NCI-H1105 (cell line): Measurements from ENCODE around the gene TRNP1.

Experiments used
- DNase-seq: peaks from one replicate; lab custom pipeline; 2025; lab: John Stamatoyannopoulos, UW

Gene TRNP1

DNA sequence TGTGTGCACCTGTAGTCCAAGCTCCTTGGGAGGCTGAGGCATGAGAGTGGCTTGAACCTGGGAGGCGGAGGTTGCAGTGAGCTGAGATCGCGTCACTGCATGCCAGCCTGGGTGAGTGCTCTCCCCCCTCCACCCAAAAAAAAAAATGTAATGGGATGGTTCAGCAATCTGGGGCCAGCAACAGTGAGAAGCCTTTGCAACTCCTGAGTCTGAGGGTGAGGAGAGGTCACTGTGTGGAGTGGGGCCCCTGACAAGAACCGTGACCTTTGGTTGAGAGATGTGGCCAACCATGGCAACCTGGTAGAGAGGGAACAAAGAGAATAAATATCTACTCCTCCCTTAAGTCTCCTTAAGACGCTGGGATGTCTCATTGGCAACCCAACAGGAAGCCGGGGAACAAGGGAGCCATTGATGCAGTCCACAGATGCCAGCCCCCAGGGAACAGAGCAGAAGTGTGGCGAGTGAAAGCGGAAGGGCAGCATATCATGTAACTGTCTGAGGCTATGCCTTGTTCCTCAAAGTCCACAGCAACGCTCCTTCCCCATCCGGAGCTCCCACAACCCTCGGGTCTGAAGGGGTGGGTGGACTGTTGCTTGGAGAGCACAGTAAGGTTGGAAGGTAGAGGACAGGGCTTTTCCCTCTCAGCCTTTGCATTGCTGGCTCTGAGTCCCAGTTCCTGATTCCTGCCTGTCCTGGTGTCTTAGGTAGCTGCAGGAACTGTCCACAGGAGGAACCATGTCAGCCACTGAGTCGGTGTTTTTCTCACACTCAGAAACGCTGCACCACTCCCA, 8.3 kb downstream of the TRNP1 start:
- no peak for DNase-seq

DNA sequence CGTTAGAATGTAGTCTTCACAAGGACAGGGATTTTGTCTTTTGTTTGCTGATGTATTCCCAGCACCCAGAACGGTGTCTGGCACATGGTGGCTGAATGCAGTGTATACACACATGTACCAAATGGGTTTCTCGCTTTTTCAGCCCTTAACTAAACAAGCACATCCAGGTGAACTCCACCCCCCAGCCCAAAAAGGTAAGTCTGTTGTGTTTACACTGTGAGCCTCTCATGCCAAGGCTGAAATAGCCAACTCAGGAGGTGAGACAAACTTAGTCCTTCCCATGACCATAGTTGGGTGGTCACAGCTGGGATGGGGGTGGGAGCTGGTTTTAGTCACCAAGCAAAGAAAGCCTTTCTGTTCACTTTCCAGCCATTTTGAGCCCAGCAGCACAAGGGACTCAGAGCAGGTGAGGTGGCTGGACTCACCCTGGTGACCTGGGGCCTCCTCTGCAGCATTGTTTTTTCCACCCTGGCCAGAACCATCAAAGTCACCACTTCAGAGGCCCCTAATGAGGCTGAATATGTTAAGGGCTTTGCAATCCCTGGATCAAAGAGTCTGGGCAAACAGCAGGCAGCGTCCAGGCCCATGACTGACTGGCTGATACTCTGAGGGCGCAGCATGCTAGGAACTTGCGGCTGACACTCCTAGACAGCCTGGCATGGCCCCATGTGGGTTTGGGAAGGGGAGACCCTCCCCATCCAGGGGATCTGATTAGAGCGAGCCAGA, 10.4 kb downstream of the TRNP1 start:
- DNase-seq, result no peak

GRCh38 chr1:27004471-27005165, 11.1 kb downstream of the TRNP1 start:
- no peak for DNase-seq

- DNase-seq, result no peak
Observed at GRCh38 chr1:27005166-27005530, 11.7 kb downstream of the TRNP1 start.

- DNase-seq, result no peak
Observed at GRCh38 chr1:27005648-27006496, 12.4 kb downstream of the TRNP1 start.

GRCh38 chr1:27006683-27007082, 13.2 kb downstream of the TRNP1 start:
- no peak for DNase-seq

DNA sequence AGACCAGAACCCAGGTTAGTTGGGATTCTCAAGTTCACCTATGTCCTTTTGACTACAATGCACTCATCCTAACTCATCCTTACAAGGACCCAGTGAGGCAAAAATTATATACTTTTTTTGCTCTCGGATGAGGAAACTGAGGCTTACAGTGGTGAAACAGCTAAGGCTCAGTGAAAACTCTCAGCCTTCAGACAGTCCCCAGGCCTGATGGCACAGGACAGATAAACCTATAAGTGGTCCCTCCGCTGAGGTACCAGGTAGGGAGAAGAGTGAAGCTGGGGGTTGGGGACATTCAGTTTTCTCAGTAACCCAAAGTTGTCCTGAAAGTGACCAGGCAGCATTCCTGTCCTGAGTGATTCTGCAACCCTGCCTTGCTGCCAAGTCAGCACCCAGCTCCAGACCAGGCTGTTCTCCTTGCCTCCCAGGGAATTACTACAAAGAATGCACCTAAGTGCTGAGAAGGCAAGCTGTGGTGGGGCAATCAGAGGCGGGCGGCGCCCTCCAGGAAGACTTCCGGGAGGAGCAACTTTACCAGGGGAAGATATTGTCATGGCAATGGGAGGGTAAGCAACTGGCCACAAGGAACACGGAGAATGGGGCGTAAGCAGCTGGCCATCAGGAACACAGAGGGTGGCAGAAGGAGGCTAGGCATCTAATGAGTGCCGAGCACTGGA, 14.6 kb downstream of the TRNP1 start:
- no peak for DNase-seq

- DNase-seq, result no peak
Observed at GRCh38 chr1:27009601-27010197, 16.2 kb downstream of the TRNP1 start.

GRCh38 chr1:27010226-27010994, 16.9 kb downstream of the TRNP1 start:
- no peak for DNase-seq

DNA sequence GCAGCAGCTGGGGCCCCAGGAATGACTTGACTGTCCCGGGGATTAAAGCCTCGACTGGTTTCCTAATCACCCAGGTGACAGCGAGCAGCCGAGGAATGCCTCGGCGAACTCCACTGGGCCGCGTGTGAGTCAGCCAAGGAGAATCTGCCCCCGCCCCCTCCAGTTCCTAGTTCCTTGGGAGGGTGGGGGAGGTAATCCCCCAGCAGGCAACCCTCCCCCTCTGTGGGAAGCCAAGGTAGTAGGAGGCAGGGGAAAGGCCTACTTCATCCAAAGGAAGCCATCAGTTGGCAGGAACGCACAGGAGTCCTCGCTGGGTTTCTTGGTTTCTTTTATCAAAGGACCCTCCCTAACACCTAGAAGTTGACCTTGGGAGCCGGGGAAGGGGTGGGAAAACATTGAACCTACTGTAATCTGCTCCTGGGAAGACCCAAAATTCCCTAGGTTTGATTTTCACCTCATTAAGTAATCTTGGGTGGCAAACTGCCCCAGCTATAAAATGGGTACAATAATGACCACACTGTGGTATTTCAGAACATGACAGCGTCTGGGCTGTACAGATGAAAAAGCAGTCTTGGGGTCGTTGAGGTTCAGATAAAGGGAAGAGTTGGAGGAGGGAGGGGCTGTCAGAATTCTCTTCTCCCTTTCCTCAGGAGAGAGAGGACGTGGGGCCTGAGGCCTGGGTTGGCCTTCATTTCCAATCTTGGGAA, 17.7 kb downstream of the TRNP1 start:
- no peak for DNase-seq

GRCh38 chr1:27011976-27012563, 18.6 kb downstream of the TRNP1 start:
- DNase-seq, result no peak

DNA sequence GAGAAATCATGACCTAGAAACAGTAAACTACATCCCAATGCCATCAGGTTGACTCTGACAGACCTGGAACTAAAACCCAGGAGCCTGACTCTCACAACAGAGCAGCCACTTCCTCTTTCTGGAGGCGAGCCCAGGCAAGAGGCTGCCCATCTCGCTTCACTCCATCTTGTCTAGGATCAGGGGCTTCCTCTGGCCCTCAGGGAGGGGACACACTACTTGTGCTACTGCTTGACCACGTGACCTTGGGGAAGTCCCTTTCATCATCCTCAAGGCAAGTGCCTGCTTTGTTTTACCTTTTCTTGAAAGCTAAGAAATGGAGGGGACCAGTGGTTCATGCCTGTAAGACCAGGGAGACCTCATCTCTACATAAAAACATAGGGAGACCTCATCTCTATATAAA, 21.8 kb downstream of the TRNP1 start:
- DNase-seq, result no peak

DNA sequence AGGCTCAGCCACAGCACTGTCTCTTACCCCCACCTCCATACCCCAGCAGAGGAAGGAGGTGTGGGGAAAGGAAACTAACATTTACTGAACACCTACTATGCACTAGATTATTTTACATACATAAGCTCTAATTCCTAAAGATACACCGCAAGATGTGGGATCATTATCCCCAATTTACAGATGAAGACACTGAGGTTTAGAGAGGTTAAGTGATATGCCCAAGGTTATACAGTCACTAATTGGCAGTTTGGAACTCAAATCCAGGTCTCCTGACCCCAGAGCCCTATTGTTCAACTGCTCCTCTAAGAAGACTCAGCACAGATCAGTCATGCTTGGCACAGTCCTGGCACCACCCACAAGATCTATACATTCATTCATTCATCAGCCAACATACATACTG, 22.9 kb downstream of the TRNP1 start:
- DNase-seq, result no peak

- no peak for DNase-seq
Observed at GRCh38 chr1:27017207-27017606, 23.7 kb downstream of the TRNP1 start.

- DNase-seq, result no peak
Observed at GRCh38 chr1:27018316-27018715, 24.8 kb downstream of the TRNP1 start.

- no peak for DNase-seq
Observed at GRCh38 chr1:27021354-27022031, 28.0 kb downstream of the TRNP1 start.

GRCh38 chr1:27025718-27026117, 32.2 kb downstream of the TRNP1 start:
- DNase-seq, result no peak
